Measurements from ENCODE around the gene PCTP. TPM values are rescaled to one million over a fixed set of nuclear protein-coding genes. Genes with fewer than 3 reads are reported as not detected.

Gene PCTP
- 37.2 TPM for polyA plus RNA-seq (2013, experiment 1 of 2)
- polyA plus RNA-seq (2013, experiment 2 of 2), result 37.5 TPM

- DNase-seq, result peak; percentile 95
- H2BK15ac ChIP-seq (ENCODE audit: low read depth, poor library complexity, severe bottlenecking), result no peak within 1 kb of the TSS
- peak within 1 kb of the TSS; percentile 73 to 74 for H3K4ac ChIP-seq (ENCODE audit: low read depth in 1 of 2, low read length in 2 of 2)
- peak within 1 kb of the TSS in 1 of 2 experiments; percentile 90 for H3K23ac ChIP-seq (ENCODE audit: low read length in 2 of 2)
- no peaks in the 10 kb centered on the region for H3K27me3 ChIP-seq (ENCODE audit: control insufficient read depth in 1 of 2, insufficient read depth in 1 of 2, low read length in 2 of 2)
- peak within 1 kb of the TSS in 1 of 2 experiments; percentile 47 for H2BK12ac ChIP-seq (ENCODE audit: low read length in 2 of 2)
- H2BK5ac ChIP-seq (ENCODE audit: low read depth, low read length, poor library complexity, severe bottlenecking), result peak within 1 kb of the TSS; percentile 22
- peak within 1 kb of the TSS in 1 of 2 experiments; percentile 93 for H3K14ac ChIP-seq (ENCODE audit: low read length in 2 of 2)
- WGBS, result under 1% methylated on average over 52 of the region's 53 CpGs
- no peak within 1 kb of the TSS for H2AK5ac ChIP-seq (ENCODE audit: low read length, severe bottlenecking)
- H3K36me3 ChIP-seq (ENCODE audit: control insufficient read depth in 1 of 2, insufficient read depth in 2 of 2, low read depth in 1 of 2, low read length in 2 of 2), result peaks cover 4 to 17% of the 10 kb centered on the region in 2 experiments
- H3K9me3 ChIP-seq (ENCODE audit: control insufficient read depth, low read length), result no peaks in the 10 kb centered on the region
- H4K8ac ChIP-seq (ENCODE audit: low read length), result peak within 1 kb of the TSS; percentile 81
- peak within 1 kb of the TSS; percentile 64 for H4K91ac ChIP-seq (ENCODE audit: low read length)
- H3K27ac ChIP-seq (ENCODE audit: low read length, poor library complexity, severe bottlenecking), result peak within 1 kb of the TSS; percentile 65
- peak within 1 kb of the TSS; percentile 40 for H3K4me2 ChIP-seq (ENCODE audit: low read length, poor library complexity, severe bottlenecking)
- peak within 1 kb of the TSS; percentile 72 for H2AFZ ChIP-seq (ENCODE audit: low read depth, low read length)
- peaks cover 25% of the 10 kb centered on the region for H3K79me1 ChIP-seq (replicated peaks; ENCODE audit: low read length, poor library complexity, severe bottlenecking)
- peak within 1 kb of the TSS; percentile 88 to 93 for H3K18ac ChIP-seq (ENCODE audit: low read depth in 1 of 2, low read length in 2 of 2)
- no peak within 1 kb of the TSS for H2BK120ac ChIP-seq (ENCODE audit: low read depth, low read length)
- H3K4me3 ChIP-seq (ENCODE audit: insufficient read depth in 1 of 2, low read depth in 1 of 2, low read length in 2 of 2), result peak within 1 kb of the TSS; percentile 64 to 95
- peak within 1 kb of the TSS; percentile 91 for H3K9ac ChIP-seq (ENCODE audit: low read length)
- H3K4me1 ChIP-seq (ENCODE audit: control insufficient read depth, insufficient read depth, low read depth, low read length), result peaks cover 4% of the 10 kb centered on the region
These were observed at the start of gene PCTP for GRCh38 chr17:55750750-55751657. PCTP (plus strand) TSS chr17:55751051; CDS start chr17:55751104, 53 bp downstream.

DNA sequence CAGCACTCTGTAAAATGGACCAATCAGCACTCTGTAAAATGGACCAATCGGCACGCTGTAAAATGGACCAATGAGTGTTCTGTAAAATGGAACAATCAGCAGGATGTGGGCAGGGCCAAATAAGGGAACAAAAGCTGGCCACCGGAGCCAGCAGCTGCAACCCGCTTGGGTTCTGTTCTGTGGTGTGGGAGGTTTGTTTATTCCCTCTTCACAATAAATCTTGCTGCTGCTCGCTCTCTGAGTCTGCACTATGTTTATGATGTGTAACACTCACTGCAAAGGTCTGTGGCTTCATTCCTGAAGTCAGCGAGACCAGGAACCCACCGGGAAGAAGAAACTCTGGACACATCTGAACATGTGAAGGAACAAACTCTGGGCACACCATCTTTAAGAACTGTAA lies 48.7 kb upstream of the PCTP start:
- H3K9me3 ChIP-seq (ENCODE audit: control insufficient read depth, low read length), result no peaks in the 10 kb centered on the region
- 30% methylated on average over 7 of the region's 7 CpGs for WGBS
- no peak overlapping the region for H2BK5ac ChIP-seq (ENCODE audit: low read depth, low read length, poor library complexity, severe bottlenecking)
- peaks cover under 1% of the 10 kb centered on the region for H3K4me1 ChIP-seq (ENCODE audit: control insufficient read depth, insufficient read depth, low read depth, low read length)
- H4K91ac ChIP-seq (ENCODE audit: low read length), result no peak overlapping the region
- no peak overlapping the region for H3K4me3 ChIP-seq (ENCODE audit: insufficient read depth in 1 of 2, low read depth in 1 of 2, low read length in 2 of 2)
- peaks cover 0 to 3% of the 10 kb centered on the region in 2 experiments for H3K27me3 ChIP-seq (ENCODE audit: control insufficient read depth in 1 of 2, insufficient read depth in 1 of 2, low read length in 2 of 2)
- peak overlapping the region in 1 of 2 experiments; percentile 91 for H3K18ac ChIP-seq (ENCODE audit: low read depth in 1 of 2, low read length in 2 of 2)
- H3K14ac ChIP-seq (ENCODE audit: low read length in 2 of 2), result no peak overlapping the region
- H3K27ac ChIP-seq (ENCODE audit: low read length, poor library complexity, severe bottlenecking), result no peak overlapping the region
- H3K36me3 ChIP-seq (ENCODE audit: control insufficient read depth in 1 of 2, insufficient read depth in 2 of 2, low read depth in 1 of 2, low read length in 2 of 2), result no peaks in the 10 kb centered on the region
- H2BK120ac ChIP-seq (ENCODE audit: low read depth, low read length), result no peak overlapping the region
- peak overlapping the region in 1 of 2 experiments; percentile 38 for H2BK12ac ChIP-seq (ENCODE audit: low read length in 2 of 2)
- no peak overlapping the region for H3K4me2 ChIP-seq (ENCODE audit: low read length, poor library complexity, severe bottlenecking)
- H2AFZ ChIP-seq (ENCODE audit: low read depth, low read length), result no peak overlapping the region
- peak overlapping the region in 1 of 2 experiments; percentile 79 for H3K4ac ChIP-seq (ENCODE audit: low read depth in 1 of 2, low read length in 2 of 2)
- no peaks in the 10 kb centered on the region for H3K79me1 ChIP-seq (replicated peaks; ENCODE audit: low read length, poor library complexity, severe bottlenecking)
- H3K23ac ChIP-seq (ENCODE audit: low read length in 2 of 2), result no peak overlapping the region
- no peak overlapping the region for H4K8ac ChIP-seq (ENCODE audit: low read length)
- peak; percentile 88 for DNase-seq
- no peak overlapping the region for H2AK5ac ChIP-seq (ENCODE audit: low read length, severe bottlenecking)
- H3K9ac ChIP-seq (ENCODE audit: low read length), result no peak overlapping the region
- H2BK15ac ChIP-seq (ENCODE audit: low read depth, poor library complexity, severe bottlenecking), result no peak overlapping the region

DNA sequence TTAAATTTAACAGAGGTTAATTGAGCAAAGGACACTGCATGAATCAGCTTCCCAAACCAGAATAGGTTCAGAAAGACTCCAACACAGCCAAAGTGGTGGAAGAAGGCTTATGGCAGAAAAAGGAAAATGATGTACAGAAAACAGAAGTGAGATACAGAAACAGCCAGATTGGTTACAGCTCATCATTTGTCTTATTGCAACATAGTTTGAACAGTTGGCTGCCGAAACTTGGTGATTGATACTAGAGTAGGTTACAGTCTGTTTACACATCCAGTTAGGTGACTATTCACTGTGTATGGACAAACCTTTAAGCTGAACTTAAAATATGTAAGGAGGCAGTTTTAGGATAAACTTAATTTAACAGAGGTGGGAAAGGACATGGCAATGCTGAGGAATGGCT lies 46.5 kb upstream of the PCTP start:
- Histone ChIP-seq H3K9me3 (ENCODE audit: control insufficient read depth, low read length) (no peaks in the 10 kb centered on the region), H3K14ac (ENCODE audit: low read length in 2 of 2) (no peak overlapping the region), H2AFZ (ENCODE audit: low read depth, low read length) (no peak overlapping the region), H2BK120ac (ENCODE audit: low read depth, low read length) (no peak overlapping the region), H3K4ac (ENCODE audit: low read depth in 1 of 2, low read length in 2 of 2) (peak overlapping the region in 1 of 2 experiments; percentile 67), H2AK5ac (ENCODE audit: low read length, severe bottlenecking) (no peak overlapping the region), H4K8ac (ENCODE audit: low read length) (no peak overlapping the region), H3K79me1 (replicated peaks; ENCODE audit: low read length, poor library complexity, severe bottlenecking) (no peaks in the 10 kb centered on the region), H3K27ac (ENCODE audit: low read length, poor library complexity, severe bottlenecking) (no peak overlapping the region), H4K91ac (ENCODE audit: low read length) (no peak overlapping the region), H3K4me1 (ENCODE audit: control insufficient read depth, insufficient read depth, low read depth, low read length) (peaks cover 2% of the 10 kb centered on the region), H3K27me3 (ENCODE audit: control insufficient read depth in 1 of 2, insufficient read depth in 1 of 2, low read length in 2 of 2) (peaks cover 0 to 3% of the 10 kb centered on the region in 2 experiments), H2BK12ac (ENCODE audit: low read length in 2 of 2) (peak overlapping the region; percentile 18 to 42), H3K23ac (ENCODE audit: low read length in 2 of 2) (no peak overlapping the region), H2BK5ac (ENCODE audit: low read depth, low read length, poor library complexity, severe bottlenecking) (no peak overlapping the region), H3K18ac (ENCODE audit: low read depth in 1 of 2, low read length in 2 of 2) (peak overlapping the region; percentile 52 to 93), H3K9ac (ENCODE audit: low read length) (no peak overlapping the region), H3K4me3 (ENCODE audit: insufficient read depth in 1 of 2, low read depth in 1 of 2, low read length in 2 of 2) (no peak overlapping the region), H2BK15ac (ENCODE audit: low read depth, poor library complexity, severe bottlenecking) (no peak overlapping the region), H3K4me2 (ENCODE audit: low read length, poor library complexity, severe bottlenecking) (no peak overlapping the region), H3K36me3 (ENCODE audit: control insufficient read depth in 1 of 2, insufficient read depth in 2 of 2, low read depth in 1 of 2, low read length in 2 of 2) (no peaks in the 10 kb centered on the region)
- WGBS, result 44% methylated on average over 1 of the region's 1 CpG
- DNase-seq, result peak; percentile 48

DNA sequence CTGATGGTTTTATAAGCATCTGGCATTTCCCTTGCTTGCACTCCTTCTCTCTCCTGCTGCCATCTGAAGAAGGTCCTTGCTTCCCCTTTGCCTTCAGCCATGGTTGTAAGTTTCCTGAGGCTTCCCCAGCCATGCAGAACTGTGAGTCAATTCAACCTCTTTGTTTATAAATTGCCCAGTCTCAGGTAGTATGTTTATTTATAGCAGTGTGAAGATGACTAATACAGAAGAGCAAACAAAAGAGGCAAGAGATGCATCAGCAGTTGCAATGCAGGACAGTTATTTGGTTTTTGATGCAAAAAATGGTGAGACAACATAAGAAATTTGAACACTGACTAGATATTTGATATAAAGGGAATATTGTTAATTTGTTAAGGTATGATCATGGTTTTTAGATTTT lies 45.0 kb upstream of the PCTP start:
- Histone ChIP-seq H3K79me1 (replicated peaks; ENCODE audit: low read length, poor library complexity, severe bottlenecking) (no peaks in the 10 kb centered on the region), H3K14ac (ENCODE audit: low read length in 2 of 2) (no peak overlapping the region), H3K23ac (ENCODE audit: low read length in 2 of 2) (no peak overlapping the region), H3K4me3 (ENCODE audit: insufficient read depth in 1 of 2, low read depth in 1 of 2, low read length in 2 of 2) (no peak overlapping the region), H3K18ac (ENCODE audit: low read depth in 1 of 2, low read length in 2 of 2) (peak overlapping the region in 1 of 2 experiments; percentile 70), H3K4me2 (ENCODE audit: low read length, poor library complexity, severe bottlenecking) (no peak overlapping the region), H2BK120ac (ENCODE audit: low read depth, low read length) (no peak overlapping the region), H3K4me1 (ENCODE audit: control insufficient read depth, insufficient read depth, low read depth, low read length) (peaks cover 2% of the 10 kb centered on the region), H3K4ac (ENCODE audit: low read depth in 1 of 2, low read length in 2 of 2) (peak overlapping the region in 1 of 2 experiments; percentile 69), H2AFZ (ENCODE audit: low read depth, low read length) (no peak overlapping the region), H3K36me3 (ENCODE audit: control insufficient read depth in 1 of 2, insufficient read depth in 2 of 2, low read depth in 1 of 2, low read length in 2 of 2) (no peaks in the 10 kb centered on the region), H3K27me3 (ENCODE audit: control insufficient read depth in 1 of 2, insufficient read depth in 1 of 2, low read length in 2 of 2) (peaks cover 0 to 3% of the 10 kb centered on the region in 2 experiments), H2BK12ac (ENCODE audit: low read length in 2 of 2) (no peak overlapping the region), H2AK5ac (ENCODE audit: low read length, severe bottlenecking) (no peak overlapping the region), H2BK5ac (ENCODE audit: low read depth, low read length, poor library complexity, severe bottlenecking) (no peak overlapping the region), H4K91ac (ENCODE audit: low read length) (no peak overlapping the region), H2BK15ac (ENCODE audit: low read depth, poor library complexity, severe bottlenecking) (no peak overlapping the region), H4K8ac (ENCODE audit: low read length) (no peak overlapping the region), H3K27ac (ENCODE audit: low read length, poor library complexity, severe bottlenecking) (no peak overlapping the region), H3K9ac (ENCODE audit: low read length) (no peak overlapping the region), H3K9me3 (ENCODE audit: control insufficient read depth, low read length) (no peaks in the 10 kb centered on the region)
- DNase-seq, result peak; percentile 75

All from mesenchymal stem cell (in vitro differentiated cells and primary cell).